ENCODE results near the gene SDHD. TPM values are rescaled to one million over a fixed set of nuclear protein-coding genes. Genes with fewer than 3 reads are reported as not detected.

The SDHD gene
- polyA plus RNA-seq, 4 donors: 145 to 421 (median 229) TPM

DNA sequence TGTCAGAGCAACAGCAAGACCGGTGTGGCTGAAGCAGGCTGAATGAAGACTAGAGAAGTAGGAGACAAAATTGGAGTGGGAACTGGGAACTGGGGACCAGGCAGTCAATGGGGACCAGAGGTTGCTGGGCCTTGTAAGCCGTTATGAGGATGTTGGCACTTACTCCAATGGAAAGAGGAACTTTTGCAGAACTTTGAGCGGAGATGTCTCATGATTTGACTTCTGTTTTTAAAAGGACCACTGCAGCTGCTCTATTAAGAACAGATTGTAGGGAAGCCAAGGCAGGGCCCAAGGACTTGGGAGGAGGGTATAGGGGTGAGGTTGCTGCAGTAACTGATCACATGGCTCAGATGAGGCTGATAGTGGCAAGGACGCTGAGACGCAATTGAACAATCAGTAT lies 43.0 kb downstream of the SDHD start:
- DNase-seq (no peak), FAIRE-seq (no peak)
- Histone ChIP-seq H3K4me3 (ENCODE audit: low read depth in 1 of 3, low read length in 3 of 3) (no peak overlapping the region), H3K27ac (ENCODE audit: low read depth in 1 of 3, low read length in 2 of 3) (peak overlapping the region in 1 of 3 donors; percentile 12), H3K9me3 (ENCODE audit: control insufficient read depth in 2 of 2, insufficient read depth in 1 of 2, low read depth in 1 of 2, low read length in 1 of 2) (no peaks in the 10 kb centered on the region), H3K4me1 (ENCODE audit: control insufficient read depth in 3 of 3, insufficient read depth in 2 of 3, low read depth in 1 of 3, low read length in 2 of 3) (peaks cover 9 to 16% (median 9%) of the 10 kb centered on the region in 3 donors), H3K27me3 (ENCODE audit: control insufficient read depth in 3 of 3, insufficient read depth in 3 of 3, low read length in 3 of 3) (no peaks in the 10 kb centered on the region), H3K36me3 (ENCODE audit: control insufficient read depth in 3 of 3, insufficient read depth in 2 of 3, low read depth in 1 of 3, low read length in 3 of 3) (no peaks in the 10 kb centered on the region)
- 76 to 81% (median 80%) methylated on average over 5 of the region's 5 CpGs for WGBS, 3 donors

DNA sequence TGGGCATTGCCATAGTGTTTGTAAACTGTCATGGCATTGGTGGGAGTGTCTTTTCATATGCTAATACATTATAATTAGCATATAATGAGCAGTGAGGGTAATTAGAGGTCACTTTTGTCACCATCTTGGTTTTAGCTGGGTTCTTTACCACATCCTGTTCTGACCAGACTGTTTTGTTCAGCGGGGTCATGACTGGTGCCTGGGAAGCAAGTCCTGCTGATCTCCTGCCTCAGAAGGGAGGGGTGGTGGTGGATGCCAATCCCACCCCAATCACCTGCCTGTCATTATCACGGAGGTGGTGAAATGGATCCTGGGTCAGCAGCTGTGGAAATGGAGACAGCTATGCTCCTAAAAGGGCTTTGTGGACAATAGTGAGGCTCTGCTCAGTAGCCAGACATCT lies 46.1 kb downstream of the SDHD start:
- Histone ChIP-seq H3K27me3 (ENCODE audit: control insufficient read depth in 3 of 3, insufficient read depth in 3 of 3, low read length in 3 of 3) (no peaks in the 10 kb centered on the region), H3K4me1 (ENCODE audit: control insufficient read depth in 3 of 3, insufficient read depth in 2 of 3, low read depth in 1 of 3, low read length in 2 of 3) (peaks cover 9 to 16% (median 9%) of the 10 kb centered on the region in 3 donors), H3K27ac (ENCODE audit: low read depth in 1 of 3, low read length in 2 of 3) (peak overlapping the region in 2 of 3 donors; percentile 18 to 55), H3K9me3 (ENCODE audit: control insufficient read depth in 2 of 2, insufficient read depth in 1 of 2, low read depth in 1 of 2, low read length in 1 of 2) (no peaks in the 10 kb centered on the region), H3K4me3 (ENCODE audit: low read depth in 1 of 3, low read length in 3 of 3) (no peak overlapping the region), H3K36me3 (ENCODE audit: control insufficient read depth in 3 of 3, insufficient read depth in 2 of 3, low read depth in 1 of 3, low read length in 3 of 3) (no peaks in the 10 kb centered on the region)
- FAIRE-seq (no peak), DNase-seq (peak in 1 of 2 donors; percentile 9)
- 37 to 65% (median 55%) methylated on average over 2 of the region's 2 CpGs for WGBS, 3 donors

DNA sequence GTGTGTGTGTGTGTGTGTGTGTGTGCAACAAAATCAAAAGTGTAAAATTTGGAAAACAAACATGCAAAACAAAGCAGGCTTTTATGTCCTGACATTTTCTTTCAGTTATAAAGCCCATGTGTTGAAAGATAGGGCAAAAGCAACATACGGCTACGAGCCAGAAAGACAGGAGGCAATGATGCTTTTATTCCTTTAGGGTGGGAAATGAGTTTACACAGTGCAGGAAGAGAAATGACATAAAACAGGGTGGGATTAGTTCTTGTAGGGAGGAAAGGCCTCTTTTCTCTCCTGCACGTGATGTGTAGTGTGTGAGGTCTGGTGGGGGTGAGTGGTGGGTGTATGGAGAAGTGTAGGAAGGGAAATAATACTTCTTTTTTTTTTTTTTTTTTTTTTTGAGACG lies 47.8 kb downstream of the SDHD start:
- Histone ChIP-seq H3K4me3 (ENCODE audit: low read depth in 1 of 3, low read length in 3 of 3) (no peak overlapping the region), H3K27ac (ENCODE audit: low read depth in 1 of 3, low read length in 2 of 3) (no peak overlapping the region), H3K9me3 (ENCODE audit: control insufficient read depth in 2 of 2, insufficient read depth in 1 of 2, low read depth in 1 of 2, low read length in 1 of 2) (no peaks in the 10 kb centered on the region), H3K4me1 (ENCODE audit: control insufficient read depth in 3 of 3, insufficient read depth in 2 of 3, low read depth in 1 of 3, low read length in 2 of 3) (peaks cover 3 to 11% (median 9%) of the 10 kb centered on the region in 3 donors), H3K36me3 (ENCODE audit: control insufficient read depth in 3 of 3, insufficient read depth in 2 of 3, low read depth in 1 of 3, low read length in 3 of 3) (no peaks in the 10 kb centered on the region), H3K27me3 (ENCODE audit: control insufficient read depth in 3 of 3, insufficient read depth in 3 of 3, low read length in 3 of 3) (no peaks in the 10 kb centered on the region)
- FAIRE-seq (no peak), DNase-seq (peak in 1 of 2 donors; percentile 3)
- WGBS, 3 donors: 84 to 98% (median 92%) methylated on average over 3 of the region's 4 CpGs

DNA sequence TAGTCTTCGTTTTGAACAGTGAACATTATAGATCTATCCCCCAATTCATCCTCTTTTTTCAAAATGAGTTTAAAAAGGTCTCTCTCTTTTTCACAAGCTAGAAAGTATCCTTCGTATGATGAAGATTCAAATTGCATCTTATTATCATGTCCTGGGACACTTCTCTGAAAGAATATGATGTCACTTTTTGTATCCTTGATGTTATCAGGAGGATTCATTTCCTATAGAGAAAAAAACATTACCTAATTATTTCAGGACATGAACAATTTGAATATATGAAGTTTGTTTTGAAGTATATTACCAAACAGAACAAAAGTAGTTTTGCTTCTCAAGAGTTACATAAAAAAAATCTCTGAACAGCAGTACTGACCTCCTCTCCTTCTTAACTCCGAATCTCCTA lies 56.9 kb downstream of the SDHD start:
- no peak overlapping the region for H3K4me3 ChIP-seq (ENCODE audit: low read depth in 1 of 3, low read length in 3 of 3)
- H3K27ac ChIP-seq (ENCODE audit: low read depth in 1 of 3, low read length in 2 of 3): no peak overlapping the region
- 87 to 91% (median 91%) methylated on average over 3 of the region's 3 CpGs for WGBS, 3 donors
- DNase-seq (no peak), FAIRE-seq (no peak)
- H3K36me3 ChIP-seq (ENCODE audit: control insufficient read depth in 3 of 3, insufficient read depth in 2 of 3, low read depth in 1 of 3, low read length in 3 of 3): peaks cover 0 to 11% (median 6%) of the 10 kb centered on the region in 3 donors
- H3K4me1 ChIP-seq (ENCODE audit: control insufficient read depth in 3 of 3, insufficient read depth in 2 of 3, low read depth in 1 of 3, low read length in 2 of 3): no peaks in the 10 kb centered on the region
- H3K9me3 ChIP-seq (ENCODE audit: control insufficient read depth in 2 of 2, insufficient read depth in 1 of 2, low read depth in 1 of 2, low read length in 1 of 2): peaks cover 0 to 3% of the 10 kb centered on the region in 2 donors
- H3K27me3 ChIP-seq (ENCODE audit: control insufficient read depth in 3 of 3, insufficient read depth in 3 of 3, low read length in 3 of 3): no peaks in the 10 kb centered on the region

Other genes with a start within 250 kb of the SDHD start
- gene ALG9, start 215.3 kb upstream of the SDHD start, polyA plus RNA-seq: 10 to 100 TPM; 15.7 to 31.9 (median 17.3) TPM
- 1 to 10 TPM in 3 of 4 donors, under 1 TPM in 1; 0.67 to 3.3 (median 1.6) TPM for gene FDXACB1, start 207.7 kb upstream of the SDHD start, polyA plus RNA-seq
- 10 to 100 TPM; 21.2 to 44.2 (median 27.5) TPM for gene CFAP68, start 207.3 kb upstream of the SDHD start, polyA plus RNA-seq
- 100 to 1,000 TPM in 1 of 4 donors, 10 to 100 TPM in 3; 12.4 to 260 (median 45.0) TPM for gene CRYAB, start 175.1 kb upstream of the SDHD start, polyA plus RNA-seq
- 1 to 10 TPM in 3 of 4 donors, not detected in 1; 1.7 to 4.3 (median 3.0) TPM for gene HSPB2, start 174.1 kb upstream of the SDHD start, polyA plus RNA-seq
- gene C11orf52, start 168.0 kb upstream of the SDHD start, polyA plus RNA-seq: 10 to 100 TPM; 10.3 to 33.5 (median 24.9) TPM
- gene DIXDC1, start 149.5 kb upstream of the SDHD start, polyA plus RNA-seq: 1 to 10 TPM; 1.3 to 9.7 (median 5.1) TPM
- 10 to 100 TPM; 24.0 to 28.4 (median 24.5) TPM for gene DLAT, start 61.5 kb upstream of the SDHD start, polyA plus RNA-seq
- 1 to 10 TPM in 2 of 4 donors, under 1 TPM in 1, not detected in 1; 0.67 to 1.2 (median 1.1) TPM for gene PIH1D2, start 12.9 kb upstream of the SDHD start, polyA plus RNA-seq
- gene NKAPD1, start 12.6 kb upstream of the SDHD start, polyA plus RNA-seq: 10 to 100 TPM in 2 of 4 donors, 1 to 10 TPM in 2; 8.3 to 26.4 (median 12.7) TPM
- 100 to 1,000 TPM in 1 of 4 donors, 10 to 100 TPM in 3; 53.3 to 154 (median 94.4) TPM for gene TIMM8B, start 117 bp upstream of the SDHD start, polyA plus RNA-seq
- gene IL18, start 77.2 kb downstream of the SDHD start, polyA plus RNA-seq: 10 to 100 TPM; 18.6 to 74.0 (median 46.1) TPM
- 1 to 10 TPM in 1 of 4 donors, under 1 TPM in 1, not detected in 2; 0.13 to 1.6 TPM for gene TEX12, start 80.5 kb downstream of the SDHD start, polyA plus RNA-seq
- 10 to 100 TPM in 1 of 4 donors, 1 to 10 TPM in 3; 1.1 to 11.6 (median 7.6) TPM for gene BCO2, start 88.6 kb downstream of the SDHD start, polyA plus RNA-seq
- 10 to 100 TPM; 25.5 to 57.3 (median 38.9) TPM for gene PTS, start 139.6 kb downstream of the SDHD start, polyA plus RNA-seq
- gene PLET1, start 174.0 kb downstream of the SDHD start, polyA plus RNA-seq: under 1 TPM in 1 of 4 donors, not detected in 3; 0.06 TPM